Activated CD8-positive, alpha-beta memory T cell treated with anti-CD3 and anti-CD28 coated beads, Interleukin-2, amount 50 U/mL, for 48 hours (primary cell): ENCODE results near the gene OVCA2.
A peak's percentile ranks its signal among the peaks of the same experiment; 100 is the strongest.

Experiments used
- DNase-seq: peaks from one replicate; pipeline ENCODE4 v3.0.0-alpha.2; 2020

OVCA2 gene

DNA sequence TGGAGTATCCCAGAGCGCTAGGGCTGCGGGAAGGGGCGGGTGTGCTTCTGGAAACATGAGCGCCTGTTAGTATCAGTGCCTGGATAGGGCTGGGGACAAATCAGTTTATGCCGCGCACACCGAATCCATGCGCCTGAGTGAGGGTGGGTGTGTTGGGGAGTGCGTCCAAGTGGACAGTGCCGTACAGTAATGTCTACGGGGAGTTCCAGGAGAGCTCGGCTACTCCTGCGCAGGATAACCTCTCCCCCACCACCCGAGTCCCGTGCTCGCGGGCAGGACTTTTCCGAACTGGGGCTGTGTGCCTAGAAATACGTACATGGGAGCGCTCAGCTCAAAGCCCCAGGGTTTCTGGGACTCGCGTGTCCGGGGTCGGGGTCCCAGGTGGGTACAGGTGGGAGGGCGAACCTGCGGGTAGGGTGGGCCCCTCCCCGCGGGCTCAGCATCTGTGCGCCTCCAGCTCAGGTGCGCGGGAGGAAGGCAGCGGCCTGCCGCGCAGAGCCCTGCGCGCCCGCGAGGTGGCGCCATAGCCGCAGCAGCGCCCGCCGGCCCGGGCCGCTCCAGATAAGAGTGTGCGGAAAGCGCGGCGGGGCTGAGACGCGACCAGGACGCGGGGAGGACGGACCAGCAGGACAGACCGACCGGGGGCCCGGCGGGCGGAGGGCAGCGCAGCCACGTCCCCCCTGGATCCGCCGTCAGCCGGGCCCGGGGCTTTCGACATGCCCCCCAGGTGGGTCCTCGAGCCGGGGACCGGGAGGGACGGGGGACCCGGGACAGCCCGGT, 12.9 kb downstream of the OVCA2 start, which contains the start of gene HIC1:
Gene HIC1 (plus strand): TSS at position 592 of the 780 bp plus-strand sequence. CDS start 1,588 bp downstream, outside the sequence.
- DNase-seq: peak; percentile 92

DNA sequence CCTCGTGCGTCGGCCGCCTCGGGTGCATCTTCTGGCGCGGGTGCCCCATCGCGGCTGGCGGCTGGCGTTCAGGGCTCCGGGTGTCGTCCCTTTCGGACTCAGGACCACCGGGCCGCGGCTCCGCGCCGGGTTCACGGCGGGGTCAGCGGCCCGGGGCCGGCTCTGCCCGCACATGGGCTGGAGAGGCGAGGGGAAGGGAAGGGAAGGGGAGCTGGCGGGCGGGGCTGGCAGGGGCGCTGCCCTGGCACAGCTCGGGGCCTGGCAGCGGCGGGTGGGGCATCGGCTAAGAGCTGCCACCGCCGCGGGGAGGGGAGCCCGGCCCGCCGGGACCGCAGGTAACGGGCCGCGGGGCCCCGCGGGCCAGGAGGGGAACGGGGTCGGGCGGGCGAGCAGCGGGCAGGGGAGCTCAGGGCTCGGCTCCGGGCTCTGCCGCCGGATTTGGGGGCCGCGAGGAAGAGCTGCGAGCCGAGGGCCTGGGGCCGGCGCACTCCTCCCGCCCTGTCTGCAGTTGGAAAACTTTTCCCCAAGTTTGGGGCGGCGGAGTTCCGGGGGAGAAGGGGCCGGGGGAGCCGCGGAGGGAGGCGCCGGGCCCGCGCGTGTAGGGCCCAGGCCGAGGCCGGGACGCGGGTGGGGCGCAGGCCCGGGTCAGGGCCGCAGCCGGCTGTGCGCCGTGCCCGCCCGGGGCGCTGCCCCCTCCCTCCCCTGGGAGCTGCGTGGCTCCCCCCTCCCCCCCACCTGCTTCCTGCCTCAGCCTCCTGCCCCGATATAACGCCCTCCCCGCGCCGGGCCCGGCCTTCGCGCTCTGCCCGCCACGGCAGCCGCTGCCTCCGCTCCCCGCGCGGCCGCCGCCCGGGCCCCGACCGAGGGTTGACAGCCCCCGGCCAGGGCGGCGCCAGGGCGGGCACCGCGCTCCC, 13.7 kb downstream of the OVCA2 start:
- DNase-seq: peak; percentile 77

DNA sequence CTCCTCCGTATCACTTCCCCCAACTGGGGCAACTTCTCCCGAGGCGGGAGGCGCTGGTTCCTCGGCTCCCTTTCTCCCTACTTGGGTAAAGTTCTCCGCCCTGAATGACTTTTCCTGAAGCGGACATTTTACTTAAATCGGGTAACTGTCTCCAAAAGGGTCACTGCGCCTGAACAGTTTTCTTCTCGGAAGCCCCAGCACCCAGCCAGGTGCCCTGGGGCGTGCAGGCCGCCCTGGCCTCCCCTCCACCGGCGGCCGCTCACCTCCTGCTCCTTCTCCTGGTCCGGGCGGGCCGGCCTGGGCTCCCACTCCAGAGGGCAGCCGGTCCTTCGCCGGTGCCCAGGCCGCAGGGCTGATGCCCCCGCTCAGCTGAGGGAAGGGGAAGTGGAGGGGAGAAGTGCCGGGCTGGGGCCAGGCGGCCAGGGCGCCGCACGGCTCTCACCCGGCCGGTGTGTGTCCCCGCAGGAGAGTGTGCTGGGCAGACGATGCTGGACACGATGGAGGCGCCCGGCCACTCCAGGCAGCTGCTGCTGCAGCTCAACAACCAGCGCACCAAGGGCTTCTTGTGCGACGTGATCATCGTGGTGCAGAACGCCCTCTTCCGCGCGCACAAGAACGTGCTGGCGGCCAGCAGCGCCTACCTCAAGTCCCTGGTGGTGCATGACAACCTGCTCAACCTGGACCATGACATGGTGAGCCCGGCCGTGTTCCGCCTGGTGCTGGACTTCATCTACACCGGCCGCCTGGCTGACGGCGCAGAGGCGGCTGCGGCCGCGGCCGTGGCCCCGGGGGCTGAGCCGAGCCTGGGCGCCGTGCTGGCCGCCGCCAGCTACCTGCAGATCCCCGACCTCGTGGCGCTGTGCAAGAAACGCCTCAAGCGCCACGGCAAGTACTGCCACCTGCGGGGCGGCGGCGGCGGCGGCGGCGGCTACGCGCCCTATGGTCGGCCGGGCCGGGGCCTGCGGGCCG, 14.7 kb downstream of the OVCA2 start:
- peak; percentile 77 for DNase-seq

DNA sequence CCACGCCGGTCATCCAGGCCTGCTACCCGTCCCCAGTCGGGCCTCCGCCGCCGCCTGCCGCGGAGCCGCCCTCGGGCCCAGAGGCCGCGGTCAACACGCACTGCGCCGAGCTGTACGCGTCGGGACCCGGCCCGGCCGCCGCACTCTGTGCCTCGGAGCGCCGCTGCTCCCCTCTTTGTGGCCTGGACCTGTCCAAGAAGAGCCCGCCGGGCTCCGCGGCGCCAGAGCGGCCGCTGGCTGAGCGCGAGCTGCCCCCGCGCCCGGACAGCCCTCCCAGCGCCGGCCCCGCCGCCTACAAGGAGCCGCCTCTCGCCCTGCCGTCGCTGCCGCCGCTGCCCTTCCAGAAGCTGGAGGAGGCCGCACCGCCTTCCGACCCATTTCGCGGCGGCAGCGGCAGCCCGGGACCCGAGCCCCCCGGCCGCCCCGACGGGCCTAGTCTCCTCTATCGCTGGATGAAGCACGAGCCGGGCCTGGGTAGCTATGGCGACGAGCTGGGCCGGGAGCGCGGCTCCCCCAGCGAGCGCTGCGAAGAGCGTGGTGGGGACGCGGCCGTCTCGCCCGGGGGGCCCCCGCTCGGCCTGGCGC, 15.4 kb downstream of the OVCA2 start:
- DNase-seq: no peak

- no peak for DNase-seq
Observed at GRCh38 chr17:2057760-2058585, 16.2 kb downstream of the OVCA2 start.

DNA sequence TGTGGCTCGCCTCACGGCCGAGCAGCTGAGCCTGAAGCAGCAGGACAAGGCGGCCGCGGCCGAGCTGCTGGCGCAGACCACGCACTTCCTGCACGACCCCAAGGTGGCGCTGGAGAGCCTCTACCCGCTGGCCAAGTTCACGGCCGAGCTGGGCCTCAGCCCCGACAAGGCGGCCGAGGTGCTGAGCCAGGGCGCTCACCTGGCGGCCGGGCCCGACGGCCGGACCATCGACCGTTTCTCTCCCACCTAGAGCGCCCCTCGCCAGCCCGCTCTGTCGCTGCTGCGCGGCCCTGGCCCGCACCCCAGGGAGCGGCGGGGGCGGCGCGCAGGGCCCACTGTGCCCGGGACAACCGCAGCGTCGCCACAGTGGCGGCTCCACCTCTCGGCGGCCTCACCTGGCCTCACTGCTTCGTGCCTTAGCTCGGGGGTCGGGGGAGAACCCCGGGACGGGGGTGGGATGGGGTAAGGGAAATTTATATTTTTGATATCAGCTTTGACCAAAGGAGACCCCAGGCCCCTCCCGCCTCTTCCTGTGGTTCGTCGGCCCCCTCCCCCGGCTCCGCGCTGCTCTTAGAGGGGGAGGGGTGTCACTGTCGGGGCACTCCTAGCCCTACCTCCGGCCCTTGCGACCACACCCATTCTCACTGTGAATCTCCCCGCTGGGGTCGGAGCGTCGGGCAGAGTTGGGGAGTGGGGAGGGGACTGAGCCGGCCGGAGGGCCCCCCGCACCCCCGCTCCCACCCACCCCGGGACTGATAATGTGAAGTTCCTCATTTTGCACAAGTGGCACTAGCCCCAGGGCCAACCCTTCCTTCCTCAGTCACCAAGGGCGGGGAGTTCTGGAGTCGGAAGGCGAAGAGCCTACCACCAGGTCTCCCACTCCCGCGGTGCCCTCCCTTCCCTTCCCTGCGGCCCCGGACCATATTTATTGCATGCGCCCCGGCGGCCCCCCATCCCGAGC, 17.0 kb downstream of the OVCA2 start:
- peak; percentile 91 for DNase-seq

- no peak for DNase-seq
Observed at GRCh38 chr17:2059547-2060384, 17.9 kb downstream of the OVCA2 start.

- no peak for DNase-seq
Observed at GRCh38 chr17:2060385-2060658, 18.5 kb downstream of the OVCA2 start.

- DNase-seq: no peak
Observed at GRCh38 chr17:2060681-2061440, 19.0 kb downstream of the OVCA2 start.

- no peak for DNase-seq
Observed at GRCh38 chr17:2061441-2061958, 19.7 kb downstream of the OVCA2 start.

DNA sequence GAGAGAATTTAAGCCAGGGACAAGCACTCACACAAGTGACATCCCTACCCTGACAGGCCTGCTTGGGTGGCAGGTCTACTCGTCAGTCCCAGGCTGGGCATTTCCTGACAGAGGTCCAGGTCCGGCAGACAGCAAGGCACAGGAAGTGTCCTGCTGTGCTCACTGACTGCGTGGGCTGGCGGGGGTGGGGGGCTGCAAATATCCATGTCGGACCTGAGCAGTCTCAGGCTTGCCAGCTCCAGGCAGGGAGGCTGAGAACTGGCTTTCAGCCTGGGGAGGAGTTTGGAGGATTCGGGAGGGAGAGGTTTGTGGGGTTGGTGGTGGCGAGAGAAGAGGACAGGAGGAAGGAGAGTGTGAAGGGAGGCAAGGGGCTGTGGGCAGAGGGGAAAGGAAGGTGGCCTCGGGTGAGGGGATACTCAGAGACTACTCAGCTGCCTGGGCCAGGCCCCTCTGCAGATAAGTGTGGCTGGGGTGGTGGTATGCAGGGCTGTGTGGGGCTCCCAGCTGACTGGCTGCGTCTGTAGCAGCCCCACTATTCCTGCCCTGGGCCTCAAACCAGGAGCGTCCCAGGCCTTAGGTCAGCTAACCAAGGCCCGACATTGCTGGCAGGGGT, 20.9 kb downstream of the OVCA2 start:
- no peak for DNase-seq

- DNase-seq: no peak
Observed at GRCh38 chr17:2063261-2064146, 21.7 kb downstream of the OVCA2 start.

GRCh38 chr17:2064147-2064489, 22.3 kb downstream of the OVCA2 start:
- no peak for DNase-seq

- DNase-seq: no peak
Observed at GRCh38 chr17:2064520-2064971, 22.7 kb downstream of the OVCA2 start.

DNA sequence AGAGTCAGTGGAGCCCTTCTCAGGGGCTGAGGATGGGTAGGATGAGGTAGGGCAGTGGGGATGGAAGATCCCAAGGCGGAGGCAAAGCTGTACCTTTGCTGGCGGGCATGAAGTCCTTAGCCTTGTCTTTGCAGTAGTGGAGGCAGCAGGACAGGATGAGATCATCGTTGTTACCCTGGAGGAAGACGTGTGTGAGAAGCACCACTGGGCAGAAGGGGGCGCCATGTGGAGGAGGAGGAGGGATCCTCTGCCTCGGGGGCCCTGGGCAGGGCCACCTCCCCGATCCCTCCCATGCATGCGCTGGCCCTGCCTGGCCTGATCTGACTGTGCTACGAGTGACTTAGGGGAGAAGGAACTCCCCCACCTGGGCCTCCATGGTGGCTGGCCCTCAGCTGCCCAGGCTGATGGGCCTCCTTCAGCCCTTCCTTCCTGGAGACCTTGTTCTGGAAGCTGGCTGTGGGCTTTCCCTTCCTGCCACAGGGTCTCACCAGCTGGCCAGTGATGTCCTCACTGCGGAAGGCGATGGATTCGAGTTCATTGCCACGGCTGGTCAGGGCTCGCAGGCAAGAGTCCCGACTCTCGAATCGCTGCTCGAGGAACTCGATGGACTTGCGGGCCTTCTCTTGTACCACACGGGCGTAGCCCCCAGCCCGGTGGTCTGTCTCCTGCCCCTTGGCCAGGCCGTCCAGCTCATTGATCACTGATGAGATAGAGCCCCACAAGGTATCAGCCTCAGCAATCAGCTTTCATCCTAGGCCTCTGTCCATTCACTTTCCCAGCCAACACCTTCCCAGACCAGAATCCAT, 23.4 kb downstream of the OVCA2 start:
- peak; percentile 87 for DNase-seq

DNA sequence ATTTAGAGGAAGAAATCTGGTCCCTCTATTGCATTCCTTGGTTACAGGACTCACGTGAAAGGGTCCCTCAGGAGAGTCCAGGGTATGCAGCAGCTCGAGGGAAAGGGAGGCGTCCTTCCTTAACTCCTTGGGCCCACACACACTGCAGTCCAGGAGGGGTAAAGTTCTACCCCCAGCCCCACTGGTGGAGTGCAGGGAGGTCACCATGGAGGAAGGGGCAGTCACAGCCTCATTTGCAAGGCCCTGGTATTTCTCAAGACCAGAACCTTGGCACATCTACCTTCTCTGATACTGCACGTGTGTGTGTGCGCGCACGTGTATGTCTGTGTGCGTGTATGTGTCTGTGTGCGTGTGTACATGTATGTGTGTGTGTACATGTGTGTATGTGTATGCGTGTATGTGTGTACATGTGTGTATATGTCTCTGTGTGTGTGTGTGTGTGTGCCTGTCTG, 24.2 kb downstream of the OVCA2 start:
- no peak for DNase-seq
